Muscle of arm (tissue), 14 donors: ENCODE data around the gene NBPF12. TPM values are rescaled to one million over a fixed set of nuclear protein-coding genes. Genes with fewer than 3 reads are reported as not detected.
A peak's percentile ranks its signal among the peaks of the same experiment; 100 is the strongest.
"Not testable (repeated sequence)": the region's sequence is repeated elsewhere in the genome, so short reads cannot be mapped to it uniquely, and the experiment has no call there.

Experiments used
- DNase-seq: peaks from one replicate; pipeline ENCODE4 v3.0.0-alpha.2; 2013
- long read RNA-seq, 11 donors: transcript quantifications; one replicate each; lab custom pipeline, GENCODE V29; 2026
- polyA plus RNA-seq, 12 donors: library from polyadenylated mRNA; unstranded; fragments of 120-200 nt; gene quantifications; one replicate each; pipeline ENCODE4 v1.2.1, GENCODE V29; 2013; ENCODE audit not compliant: insufficient read length in 12 of 12

NBPF12 gene, protein sequence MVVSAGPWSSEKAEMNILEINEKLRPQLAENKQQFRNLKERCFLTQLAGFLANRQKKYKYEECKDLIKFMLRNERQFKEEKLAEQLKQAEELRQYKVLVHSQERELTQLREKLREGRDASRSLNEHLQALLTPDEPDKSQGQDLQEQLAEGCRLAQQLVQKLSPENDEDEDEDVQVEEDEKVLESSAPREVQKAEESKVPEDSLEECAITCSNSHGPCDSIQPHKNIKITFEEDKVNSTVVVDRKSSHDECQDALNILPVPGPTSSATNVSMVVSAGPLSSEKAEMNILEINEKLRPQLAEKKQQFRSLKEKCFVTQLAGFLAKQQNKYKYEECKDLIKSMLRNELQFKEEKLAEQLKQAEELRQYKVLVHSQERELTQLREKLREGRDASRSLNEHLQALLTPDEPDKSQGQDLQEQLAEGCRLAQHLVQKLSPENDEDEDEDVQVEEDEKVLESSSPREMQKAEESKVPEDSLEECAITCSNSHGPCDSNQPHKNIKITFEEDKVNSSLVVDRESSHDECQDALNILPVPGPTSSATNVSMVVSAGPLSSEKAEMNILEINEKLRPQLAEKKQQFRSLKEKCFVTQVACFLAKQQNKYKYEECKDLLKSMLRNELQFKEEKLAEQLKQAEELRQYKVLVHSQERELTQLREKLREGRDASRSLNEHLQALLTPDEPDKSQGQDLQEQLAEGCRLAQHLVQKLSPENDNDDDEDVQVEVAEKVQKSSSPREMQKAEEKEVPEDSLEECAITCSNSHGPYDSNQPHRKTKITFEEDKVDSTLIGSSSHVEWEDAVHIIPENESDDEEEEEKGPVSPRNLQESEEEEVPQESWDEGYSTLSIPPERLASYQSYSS (N-terminal part only)
- polyA plus RNA-seq, result 10 to 100 TPM in 8 of 12 donors, 1 to 10 TPM in 3, not detected in 1; 9.5 to 29.0 (median 12.3) TPM
- long read RNA-seq, donor 1, partial matches to known transcripts, result 7 of 7 reads
- long read RNA-seq, donor 1, other reads (novel, unspliced or antisense), result 0 of 7 reads
- long read RNA-seq, donor 2, result 0 reads
- long read RNA-seq, donor 3, result 0 reads
- long read RNA-seq, donor 4, result 0 reads
- long read RNA-seq, donor 5, partial matches to known transcripts, result 12 of 12 reads
- long read RNA-seq, donor 5, other reads (novel, unspliced or antisense), result 0 of 12 reads
- long read RNA-seq, donor 6, result 0 reads
- long read RNA-seq, donor 7, result 0 reads
- long read RNA-seq, donor 8, result 0 reads
- long read RNA-seq, donor 9, result 0 reads
- long read RNA-seq, donor 10, result 0 reads
- long read RNA-seq, donor 11, result 0 reads

DNA sequence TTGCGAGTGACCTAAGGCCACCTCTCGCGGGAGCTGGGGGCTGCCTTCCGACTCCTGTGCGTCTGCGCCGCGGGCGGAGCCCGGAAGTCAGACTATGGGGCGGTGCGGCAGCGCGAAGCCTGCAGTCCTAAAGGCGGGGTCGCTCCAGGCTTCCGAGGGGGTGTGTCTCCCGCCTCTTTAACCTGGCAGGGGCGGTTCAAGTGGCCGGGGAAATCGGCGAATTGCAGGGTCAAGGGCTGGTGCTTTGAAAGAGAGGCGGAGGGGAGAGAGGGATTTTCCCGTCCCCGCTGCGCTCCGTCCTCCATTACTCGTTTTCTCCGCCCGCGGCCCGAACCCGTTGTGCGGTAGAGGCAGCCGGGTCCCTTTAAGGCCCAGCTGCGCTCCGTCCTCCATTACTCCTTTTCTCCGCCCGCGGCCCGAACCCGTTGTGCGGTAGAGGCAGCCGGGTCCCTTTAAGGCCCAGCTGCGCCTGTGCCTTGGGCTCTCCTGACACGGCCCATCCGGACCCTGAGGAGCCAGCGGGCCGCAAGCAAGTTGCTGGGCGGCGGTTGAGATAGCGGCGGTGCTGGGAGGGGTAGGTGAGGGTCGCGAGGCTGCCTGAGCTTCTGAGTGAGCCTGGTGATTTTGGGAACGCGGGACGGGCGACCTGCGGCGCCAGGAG lies at the start of gene NBPF12:
TSS of gene NBPF12 (plus strand) at position 83 of the 661 bp plus-strand sequence. CDS start 21,820 bp downstream, outside the sequence.
- DNase-seq, result peak; percentile 81

- not testable (repeated sequence) for DNase-seq
Observed at GRCh38 chr1:146891355-146891754, 46.8 kb upstream of the NBPF12 start.

GRCh38 chr1:146892331-146892730 lies 45.8 kb upstream of the NBPF12 start:
- not testable (repeated sequence) for DNase-seq

DNA sequence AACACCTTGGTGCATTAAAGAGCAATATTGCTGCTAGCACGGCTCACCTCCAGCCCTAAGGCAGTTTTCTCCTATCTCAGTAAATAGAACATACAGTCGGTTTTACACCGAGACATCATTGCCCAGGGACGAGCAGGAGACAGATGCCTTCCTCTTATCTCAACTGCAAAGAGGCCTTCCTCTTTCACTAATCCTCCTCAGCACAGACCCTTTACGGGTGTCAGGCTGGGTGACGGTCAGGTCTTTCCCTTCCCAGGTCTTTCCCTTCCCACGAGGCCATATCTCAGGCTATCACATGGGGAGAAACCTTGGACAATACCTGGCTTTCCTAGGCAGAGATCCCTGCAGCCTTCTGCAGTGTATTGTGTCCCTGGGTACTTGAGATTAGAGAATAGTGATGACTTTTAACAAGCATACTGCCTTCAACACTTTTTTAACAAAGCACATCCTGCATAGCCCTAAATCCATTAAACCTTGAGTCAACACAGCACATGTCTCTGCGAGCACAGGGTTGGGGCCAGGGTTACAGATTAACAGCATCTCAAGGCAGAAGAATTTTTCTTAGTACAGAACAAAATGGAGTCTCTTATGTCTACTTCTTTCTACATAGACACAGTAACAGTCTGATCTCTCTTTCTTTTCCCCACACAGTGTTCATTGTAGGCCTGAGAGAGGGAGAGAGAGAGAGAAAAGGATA lies 30.4 kb upstream of the NBPF12 start:
- DNase-seq, result not testable (repeated sequence)

- DNase-seq, result not testable (repeated sequence)
Observed at GRCh38 chr1:146912975-146913374, 25.1 kb upstream of the NBPF12 start.

- not testable (repeated sequence) for DNase-seq
Observed at GRCh38 chr1:146920811-146921210, 17.3 kb upstream of the NBPF12 start.

GRCh38 chr1:146922614-146923013 lies 15.5 kb upstream of the NBPF12 start:
- DNase-seq, result not testable (repeated sequence)

DNA sequence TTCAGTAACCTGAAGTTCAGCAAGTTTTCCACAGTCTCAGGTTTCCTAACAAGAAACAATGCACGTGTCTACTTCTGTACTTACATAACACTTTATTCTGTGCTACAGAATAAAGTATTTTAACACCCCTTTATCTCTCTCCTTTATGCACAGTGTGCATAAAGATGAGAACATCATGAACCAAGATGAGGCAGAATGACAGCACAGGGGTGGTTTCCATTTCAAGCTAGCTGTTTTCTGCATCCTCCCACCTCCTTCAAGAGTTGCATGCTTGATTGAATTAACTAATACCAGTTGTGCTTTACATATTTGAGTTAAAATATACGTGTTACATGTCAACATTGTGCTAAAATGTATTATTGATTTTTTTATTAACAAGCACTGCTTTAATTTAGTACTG lies 14.0 kb upstream of the NBPF12 start:
- DNase-seq, result not testable (repeated sequence)

GRCh38 chr1:146926413-146926812 lies 11.7 kb upstream of the NBPF12 start:
- DNase-seq, result not testable (repeated sequence)

DNA sequence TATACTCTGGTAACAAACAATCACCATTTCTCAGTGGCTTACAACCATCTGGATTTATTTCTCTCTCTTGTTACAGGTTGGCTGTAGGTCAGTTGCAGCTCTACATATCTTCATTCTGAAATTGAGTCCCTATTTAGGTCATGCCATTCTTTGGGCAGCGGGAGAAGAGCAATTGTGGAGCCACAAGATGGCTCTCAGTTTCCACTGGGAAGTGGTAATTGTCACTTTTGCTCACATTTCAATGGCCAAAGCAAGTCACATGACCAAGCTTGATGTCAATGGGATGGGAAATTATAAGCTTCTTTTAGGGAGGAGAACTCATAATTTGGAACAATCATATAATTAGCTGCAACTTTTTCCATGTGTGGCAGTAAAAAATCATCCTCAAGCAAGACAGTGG lies 7.9 kb upstream of the NBPF12 start:
- not testable (repeated sequence) for DNase-seq

GRCh38 chr1:146934390-146935223 lies 3.5 kb upstream of the NBPF12 start:
- DNase-seq, result not testable (repeated sequence)

GRCh38 chr1:146937462-146937861 lies 662 bp upstream of the NBPF12 start:
- not testable (repeated sequence) for DNase-seq

GRCh38 chr1:146938927-146939786 lies 1.0 kb downstream of the NBPF12 start:
- DNase-seq, result peak; percentile 12

- not testable (repeated sequence) for DNase-seq
Observed at GRCh38 chr1:146940293-146940692, 2.2 kb downstream of the NBPF12 start.

GRCh38 chr1:146943342-146943886 lies 5.3 kb downstream of the NBPF12 start:
- DNase-seq, result not testable (repeated sequence)

DNA sequence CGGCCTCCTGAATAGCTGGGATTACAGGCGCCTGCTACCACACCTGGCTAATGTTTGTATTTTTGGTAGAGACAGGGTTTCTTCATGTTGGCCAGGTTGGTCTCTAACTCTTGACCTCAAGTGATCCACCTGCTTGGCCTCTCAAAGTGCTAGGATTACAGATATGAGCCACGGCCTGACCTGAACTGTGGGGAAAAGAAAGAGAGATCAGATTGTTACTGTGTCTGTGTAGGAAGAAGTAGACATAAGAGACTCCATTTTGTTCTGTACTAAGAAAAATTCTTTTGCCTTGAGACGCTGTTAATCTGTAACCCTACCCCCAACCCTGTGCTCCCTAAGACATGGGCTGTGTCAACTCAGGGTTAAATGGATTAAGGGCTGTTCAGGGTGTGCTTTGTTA lies 10.0 kb downstream of the NBPF12 start:
- not testable (repeated sequence) for DNase-seq

DNA sequence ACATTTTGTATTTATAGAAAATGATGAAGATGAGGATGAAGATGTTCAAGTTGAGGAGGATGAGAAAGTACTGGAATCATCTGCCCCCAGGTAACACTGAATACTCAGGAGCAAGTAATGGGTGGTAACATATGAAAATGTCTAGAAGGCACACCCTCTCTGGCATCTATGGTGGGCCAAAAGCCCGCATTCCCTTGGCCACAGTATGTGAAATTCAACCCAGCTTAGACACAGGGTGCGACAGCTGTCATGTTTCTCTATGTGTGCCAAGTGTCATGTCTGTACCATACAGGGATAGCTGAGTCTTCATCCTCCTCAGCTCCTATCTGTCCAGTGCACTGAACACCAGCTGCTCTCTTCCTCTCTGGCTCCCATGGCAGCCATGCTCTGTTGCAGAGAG lies 26.2 kb downstream of the NBPF12 start:
- peak; percentile 30 for DNase-seq

GRCh38 chr1:146966351-146966750 lies 28.2 kb downstream of the NBPF12 start:
- not testable (repeated sequence) for DNase-seq
